Measurements from ENCODE around the gene PTK6. TPM values are rescaled to one million over a fixed set of nuclear protein-coding genes. Genes with fewer than 3 reads are reported as not detected.

The PTK6 gene
- total RNA-seq, 2 experiments from 2014 or later = 0.19 to 0.22 TPM

DNA sequence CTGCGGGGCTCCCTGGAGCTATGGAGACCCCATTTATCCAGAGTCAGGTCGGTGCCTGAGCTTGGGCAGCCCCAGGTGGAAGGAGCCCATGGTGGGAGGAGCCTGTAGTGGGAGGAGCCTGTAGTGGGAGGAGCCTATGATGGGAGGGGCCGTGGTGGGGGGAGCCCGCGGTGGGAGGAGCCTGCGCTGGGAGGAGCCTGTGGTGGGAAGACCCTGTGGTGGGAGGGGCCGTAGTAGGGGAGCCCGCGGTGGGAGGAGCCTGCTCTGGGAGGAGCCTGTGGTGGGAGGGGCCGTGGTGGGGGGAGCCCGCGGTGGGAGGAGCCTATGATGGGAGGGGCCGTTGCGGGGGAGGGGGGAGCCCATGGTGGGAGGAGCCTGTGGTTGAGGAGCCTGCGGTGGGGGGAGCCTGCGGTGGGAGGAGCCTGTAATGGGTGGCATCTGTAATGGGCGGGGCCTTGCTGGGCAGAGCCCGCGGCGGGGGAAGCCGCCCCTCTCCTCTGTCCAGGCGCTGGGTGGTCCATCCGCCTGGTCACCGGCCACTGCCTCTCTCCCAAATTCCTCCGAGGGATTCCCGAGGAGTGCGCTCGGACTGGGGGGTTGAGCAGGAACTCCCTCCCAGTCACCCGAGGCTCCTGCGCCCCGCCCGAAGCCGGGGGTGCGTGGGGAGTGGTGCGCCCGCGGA is 16.2 kb upstream of the PTK6 start:
- Histone ChIP-seq H3K27ac (ENCODE audit: low read depth in 1 of 2, low read length in 2 of 2) (peak overlapping the region; percentile 73 to 82), H3K4me3 (ENCODE audit: low read length) (peak overlapping the region; percentile 68), H3K27me3 (ENCODE audit: control insufficient read depth in 1 of 2, insufficient read depth in 2 of 2, low read length in 2 of 2) (peaks cover 3 to 4% of the 10 kb centered on the region in 2 experiments), H3K9me3 (ENCODE audit: control insufficient read depth in 1 of 2, insufficient read depth in 1 of 2, low read length in 2 of 2) (peaks cover 0 to 3% of the 10 kb centered on the region in 2 experiments), H3K36me3 (ENCODE audit: insufficient read depth, low read length) (no peaks in the 10 kb centered on the region), H3K4me1 (ENCODE audit: insufficient read depth, low read length) (peaks cover 39% of the 10 kb centered on the region)
- ChIA-PET POLR2A (interaction anchor here (0.8 to 2.0 kb wide), 12 partner anchors 12 to 702 kb away, joined by 3 to 21 read pairs (median 4); partner anchors contain the start of genes GMEB2, HELZ2, PCMTD2 and PPDPF), CTCF (interaction anchor here (0.8 to 1.4 kb wide), 3 partner anchors 16 to 89 kb away, joined by 4 to 7 read pairs (median 5); no protein-coding TSS in a partner anchor)
- Mint-ChIP-seq H3K27ac (peak overlapping the region; percentile 91), H3K36me3 (ENCODE audit: low read depth) (no peaks in the 10 kb centered on the region), H3K4me1 (ENCODE audit: low read depth) (peaks cover 18% of the 10 kb centered on the region), H3K4me3 (peak overlapping the region; percentile 90), H3K27me3 (no peaks in the 10 kb centered on the region), H3K9me3 (no peaks in the 10 kb centered on the region)
- intact Hi-C loops (cut with DNase I, micrococcal nuclease) = loop anchor here (1.0 to 2.0 kb wide), 3 partner anchors 15 to 33 kb away; partner anchors contain the start of gene PPDPF (in 1 of the 2)
- TF ChIP-seq CTCF (IDR thresholded peaks at IDR 0.05) = no peak
- DNase-seq (peak; percentile 74 to 96 (median 90)), ATAC-seq (ENCODE audit: poor library complexity) (peak; percentile 83)

DNA sequence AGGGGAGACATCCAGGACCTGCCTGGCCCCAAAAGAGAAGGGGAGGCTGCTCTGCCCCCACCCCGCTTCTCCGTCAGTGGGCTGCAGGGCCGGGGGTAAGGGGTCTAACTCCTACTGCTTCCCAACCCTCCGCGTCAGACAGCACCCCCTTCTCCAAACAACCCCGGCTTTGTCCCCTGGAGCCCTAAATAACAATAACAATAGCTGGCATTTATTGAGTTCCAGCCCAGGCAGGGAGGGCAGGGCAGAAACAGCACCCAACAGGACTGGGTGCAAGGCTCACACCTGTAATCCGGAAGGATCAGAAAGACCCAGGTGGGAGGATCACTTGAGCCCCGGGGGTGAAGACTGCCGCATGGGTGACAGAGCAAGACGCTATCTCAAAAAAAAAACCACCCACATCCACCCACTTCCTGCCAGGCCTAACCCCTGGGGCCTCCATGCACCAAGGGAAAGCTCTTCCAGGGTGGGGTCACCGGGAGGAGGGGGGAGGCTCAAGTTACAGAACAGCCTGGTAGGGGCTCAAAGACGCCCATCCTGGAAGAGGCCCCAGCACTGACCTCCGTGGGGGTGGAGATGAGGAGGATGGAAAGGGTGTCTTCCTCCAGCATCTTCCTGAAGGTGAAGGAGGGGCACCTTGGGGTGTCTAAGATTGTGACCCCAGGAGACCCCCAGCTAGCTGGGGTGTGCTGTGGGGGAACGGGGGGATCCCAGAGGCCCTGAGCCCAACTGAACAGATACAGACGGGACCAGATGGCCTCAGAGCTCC is 15.5 kb upstream of the PTK6 start:
- peak overlapping the region; percentile 73 to 82 for H3K27ac ChIP-seq (ENCODE audit: low read depth in 1 of 2, low read length in 2 of 2)

More for the DNA sequence above, 15.5 kb upstream of the PTK6 start:
- ChIA-PET CTCF (interaction anchor here (0.8 to 1.4 kb wide), 4 partner anchors 8 to 89 kb away, joined by 3 to 7 read pairs (median 4); no protein-coding TSS in a partner anchor), POLR2A (interaction anchor here (0.7 to 2.0 kb wide), 13 partner anchors 11 to 703 kb away, joined by 3 to 21 read pairs (median 4); partner anchors contain the start of genes GMEB2, HELZ2, PCMTD2 and PPDPF)
- Histone ChIP-seq H3K4me1 (ENCODE audit: insufficient read depth, low read length) (peaks cover 39% of the 10 kb centered on the region), H3K4me3 (ENCODE audit: low read length) (peak overlapping the region; percentile 42), H3K27me3 (ENCODE audit: control insufficient read depth in 1 of 2, insufficient read depth in 2 of 2, low read length in 2 of 2) (peaks cover 3 to 5% of the 10 kb centered on the region in 2 experiments), H3K36me3 (ENCODE audit: insufficient read depth, low read length) (no peaks in the 10 kb centered on the region), H3K9me3 (ENCODE audit: control insufficient read depth in 1 of 2, insufficient read depth in 1 of 2, low read length in 2 of 2) (peaks cover 0 to 3% of the 10 kb centered on the region in 2 experiments)
- ATAC-seq (ENCODE audit: poor library complexity) (peak; percentile 59), DNase-seq (peak; percentile 29 to 86 (median 50))
- Mint-ChIP-seq H3K27me3 (no peaks in the 10 kb centered on the region), H3K4me3 (peak overlapping the region; percentile 90), H3K36me3 (ENCODE audit: low read depth) (no peaks in the 10 kb centered on the region), H3K27ac (peak overlapping the region; percentile 91), H3K4me1 (ENCODE audit: low read depth) (peaks cover 18% of the 10 kb centered on the region), H3K9me3 (no peaks in the 10 kb centered on the region)
- intact Hi-C loops (cut with DNase I, micrococcal nuclease) = loop anchor here (1.0 to 2.0 kb wide), 3 partner anchors 14 to 32 kb away; partner anchors contain the start of gene PPDPF (in 1 of the 2)
- TF ChIP-seq CTCF (IDR thresholded peaks at IDR 0.05) = no peak

Data from CD4-positive, alpha-beta T cell (primary cell).